Stimulated activated naive CD8-positive, alpha-beta T cell treated with anti-CD3 and anti-CD28 coated beads, Interleukin-15, amount 100 ng/mL, for 72 hours (primary cell): Measurements from ENCODE around the gene MYZAP.

Experiments
- ATAC-seq: fragments of 150-1000 bp; cut with Tn5 transposase; 2 replicates; pipeline ENCODE4 v1.10.0; 2021; ENCODE audit warnings: mild to moderate bottlenecking, moderate library complexity
- DNase-seq, 2 donors: peaks; one replicate each; pipeline ENCODE4 v3.0.0; 2021 to 2022
- H3K27ac Mint-ChIP-seq, 2 donors: one replicate each; pipeline ENCODE4 v1.8.0; 2022; ENCODE audit warnings: mild to moderate bottlenecking in 2 of 2, mixed read lengths in 2 of 2, moderate library complexity in 2 of 2
- H3K27me3 Mint-ChIP-seq: one replicate; pipeline ENCODE4 v1.8.0; 2022; ENCODE audit warnings: mixed read lengths
- H3K4me1 Mint-ChIP-seq: one replicate; pipeline ENCODE4 v1.8.0; 2022; ENCODE audit warnings: mild to moderate bottlenecking, mixed read lengths
- H3K4me3 Mint-ChIP-seq, 2 donors: one replicate each; pipeline ENCODE4 v1.8.0; 2022; ENCODE audit warnings: mild to moderate bottlenecking in 2 of 2, mixed read lengths in 2 of 2, moderate library complexity in 1 of 2
- H3K9me3 Mint-ChIP-seq, 2 donors: one replicate each; pipeline ENCODE4 v1.8.0; 2022; ENCODE audit warnings: mixed read lengths in 2 of 2

MYZAP gene, protein sequence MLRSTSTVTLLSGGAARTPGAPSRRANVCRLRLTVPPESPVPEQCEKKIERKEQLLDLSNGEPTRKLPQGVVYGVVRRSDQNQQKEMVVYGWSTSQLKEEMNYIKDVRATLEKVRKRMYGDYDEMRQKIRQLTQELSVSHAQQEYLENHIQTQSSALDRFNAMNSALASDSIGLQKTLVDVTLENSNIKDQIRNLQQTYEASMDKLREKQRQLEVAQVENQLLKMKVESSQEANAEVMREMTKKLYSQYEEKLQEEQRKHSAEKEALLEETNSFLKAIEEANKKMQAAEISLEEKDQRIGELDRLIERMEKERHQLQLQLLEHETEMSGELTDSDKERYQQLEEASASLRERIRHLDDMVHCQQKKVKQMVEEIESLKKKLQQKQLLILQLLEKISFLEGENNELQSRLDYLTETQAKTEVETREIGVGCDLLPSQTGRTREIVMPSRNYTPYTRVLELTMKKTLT

DNA sequence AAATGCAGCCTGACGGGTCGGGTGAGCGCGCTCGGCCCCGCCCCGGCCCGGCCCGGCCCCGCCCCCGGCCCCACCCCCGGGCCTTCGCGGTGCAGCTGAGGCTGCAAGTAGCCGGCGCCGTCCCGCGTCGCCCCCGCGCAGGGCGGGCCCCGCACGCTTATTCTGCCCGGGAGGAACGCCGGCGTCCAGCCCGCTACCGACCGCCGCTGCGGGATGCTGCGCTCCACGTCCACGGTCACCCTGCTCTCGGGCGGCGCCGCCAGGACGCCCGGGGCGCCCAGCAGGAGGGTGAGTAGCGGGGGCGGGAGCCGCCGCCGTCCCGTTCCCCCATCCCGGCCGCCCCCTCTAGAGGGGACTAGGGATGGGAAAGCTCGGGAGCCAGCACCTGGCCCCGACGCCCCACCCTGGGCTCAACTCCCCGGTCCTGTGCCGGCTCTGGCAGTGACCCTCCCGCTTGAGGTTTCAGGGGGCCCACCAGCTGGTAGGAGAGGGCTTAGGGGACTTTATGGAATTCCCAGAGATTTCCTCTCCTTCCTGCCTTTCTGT is at the start of gene MYZAP:
MYZAP (plus strand) TSS at position 83 of the 546 bp plus-strand sequence; CDS start at position 214, 131 bp downstream.
- Mint-ChIP-seq H3K9me3 (no peaks in the 10 kb centered on the region), H3K27me3 (peaks cover 62% of the 10 kb centered on the region), H3K27ac (peak within 1 kb of the TSS in 1 of 2 donors; percentile 61), H3K4me3 (peak within 1 kb of the TSS; percentile 61 to 78), H3K4me1 (peaks cover 15% of the 10 kb centered on the region)
- DNase-seq (peak in 1 of 2 donors; percentile 12), ATAC-seq (peak; percentile 77)

DNA sequence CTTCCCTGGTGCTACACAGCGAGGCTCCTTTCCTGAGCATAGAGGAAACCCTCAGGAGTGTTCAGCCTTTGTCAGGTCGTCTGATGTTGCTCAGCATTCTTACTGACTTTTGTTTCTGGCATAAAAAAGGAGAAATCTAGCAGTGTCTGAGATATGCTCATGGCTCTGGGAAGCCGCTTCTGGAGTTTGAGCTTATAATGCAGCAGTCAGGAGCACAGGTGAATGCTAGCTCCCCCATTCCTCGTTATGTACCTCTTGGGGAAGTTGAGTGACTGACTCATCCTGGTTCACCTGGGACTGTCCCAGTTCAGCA is 49.2 kb upstream of the MYZAP start:
- DNase-seq (no peak), ATAC-seq (no peak)
- peaks cover 9% of the 10 kb centered on the region for H3K4me1 Mint-ChIP-seq
- H3K27ac Mint-ChIP-seq, result no peak overlapping the region
- H3K27me3 Mint-ChIP-seq, result peaks cover 20% of the 10 kb centered on the region
- H3K4me3 Mint-ChIP-seq, result no peak overlapping the region
- H3K9me3 Mint-ChIP-seq, result peaks cover 5 to 12% of the 10 kb centered on the region in 2 donors

DNA sequence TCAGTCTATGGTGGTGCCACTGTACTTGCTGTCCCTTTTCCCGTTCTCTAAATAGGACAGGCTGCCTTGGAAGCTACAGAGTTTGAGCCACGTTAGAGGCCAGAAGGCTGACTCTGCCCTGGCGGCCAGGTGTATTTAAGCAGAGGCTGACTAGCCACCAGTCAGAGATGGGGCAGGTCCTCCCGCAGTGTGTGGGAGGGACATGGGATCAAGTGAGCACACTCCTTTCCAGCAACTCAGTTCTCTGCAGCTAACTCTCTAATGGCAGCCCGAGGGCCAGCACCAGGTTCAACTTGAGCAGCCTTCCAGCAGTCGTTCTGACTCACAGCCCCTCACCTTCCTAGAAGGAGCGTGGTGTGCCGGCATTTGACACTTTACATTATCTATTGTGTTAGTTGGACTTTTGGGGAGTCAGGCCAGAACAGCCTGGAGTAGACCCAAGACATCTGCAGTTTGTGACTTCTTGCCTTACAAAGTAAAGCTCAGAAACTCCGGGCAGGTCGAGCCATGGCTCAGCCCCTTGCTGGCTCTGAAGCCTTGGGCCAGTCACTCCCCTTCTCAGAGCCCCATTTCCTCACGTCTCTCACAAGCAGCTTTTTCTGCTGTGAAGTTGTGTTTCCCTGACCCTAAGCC is 46.7 kb upstream of the MYZAP start:
- peaks cover 3 to 10% of the 10 kb centered on the region in 2 donors for H3K9me3 Mint-ChIP-seq
- H3K4me3 Mint-ChIP-seq, result no peak overlapping the region
- DNase-seq, result no peak
- H3K27me3 Mint-ChIP-seq, result peaks cover 9% of the 10 kb centered on the region
- peaks cover 9% of the 10 kb centered on the region for H3K4me1 Mint-ChIP-seq
- no peak for ATAC-seq
- H3K27ac Mint-ChIP-seq, result no peak overlapping the region

DNA sequence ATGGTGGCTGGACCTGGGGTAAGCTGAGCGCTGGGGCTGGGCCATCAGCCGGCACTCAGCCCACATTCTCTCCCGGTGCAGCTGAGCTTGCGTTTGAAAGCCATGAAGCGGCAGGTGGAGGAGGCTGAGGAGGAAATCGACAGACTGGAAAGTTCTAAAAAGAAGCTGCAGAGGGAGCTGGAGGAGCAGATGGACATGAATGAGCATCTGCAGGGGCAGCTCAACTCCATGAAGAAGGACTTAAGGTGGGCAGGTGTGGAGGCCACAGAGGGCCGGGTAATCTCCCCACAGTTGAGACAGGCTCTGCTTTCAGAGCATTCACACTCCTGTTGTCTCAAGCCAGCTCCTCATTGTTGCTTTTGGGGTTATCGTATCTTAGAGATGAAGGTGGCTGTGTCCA is 45.7 kb upstream of the MYZAP start:
- no peak for DNase-seq

DNA sequence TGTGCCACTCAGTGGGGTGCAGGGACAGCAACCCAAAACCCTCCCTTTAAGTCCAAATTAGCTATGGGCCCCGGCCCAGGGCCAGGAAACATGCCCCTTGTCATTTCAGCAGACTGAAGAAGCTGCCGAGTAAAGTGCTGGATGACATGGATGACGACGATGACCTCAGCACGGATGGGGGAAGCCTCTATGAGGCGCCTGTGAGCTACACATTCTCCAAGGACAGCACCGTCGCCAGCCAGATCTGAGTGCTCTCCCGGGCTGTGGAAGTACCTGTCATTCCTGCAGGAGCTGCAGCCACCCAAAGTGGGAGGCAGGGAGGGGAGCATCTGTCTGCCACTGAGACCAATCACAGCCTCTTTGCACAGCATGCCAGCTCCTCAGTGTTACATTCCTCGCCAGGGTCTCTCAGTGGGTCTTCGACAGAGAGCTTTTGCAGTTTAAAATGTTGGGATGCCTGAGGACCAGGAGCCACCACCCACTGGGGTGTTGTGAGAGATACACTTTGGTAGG is 44.4 kb upstream of the MYZAP start:
- H3K27ac Mint-ChIP-seq, result peak overlapping the region in 1 of 2 donors; percentile 69
- ATAC-seq (no peak), DNase-seq (no peak)
- no peaks in the 10 kb centered on the region for H3K4me1 Mint-ChIP-seq
- no peaks in the 10 kb centered on the region for H3K9me3 Mint-ChIP-seq
- no peaks in the 10 kb centered on the region for H3K27me3 Mint-ChIP-seq
- H3K4me3 Mint-ChIP-seq, result no peak overlapping the region

More for the DNA sequence above, 45.7 kb upstream of the MYZAP start:
- H3K27ac Mint-ChIP-seq, result no peak overlapping the region
- no peak overlapping the region for H3K4me3 Mint-ChIP-seq
- H3K27me3 Mint-ChIP-seq, result no peaks in the 10 kb centered on the region
- H3K9me3 Mint-ChIP-seq, result no peaks in the 10 kb centered on the region
- peaks cover 2% of the 10 kb centered on the region for H3K4me1 Mint-ChIP-seq
- ATAC-seq, result no peak

DNA sequence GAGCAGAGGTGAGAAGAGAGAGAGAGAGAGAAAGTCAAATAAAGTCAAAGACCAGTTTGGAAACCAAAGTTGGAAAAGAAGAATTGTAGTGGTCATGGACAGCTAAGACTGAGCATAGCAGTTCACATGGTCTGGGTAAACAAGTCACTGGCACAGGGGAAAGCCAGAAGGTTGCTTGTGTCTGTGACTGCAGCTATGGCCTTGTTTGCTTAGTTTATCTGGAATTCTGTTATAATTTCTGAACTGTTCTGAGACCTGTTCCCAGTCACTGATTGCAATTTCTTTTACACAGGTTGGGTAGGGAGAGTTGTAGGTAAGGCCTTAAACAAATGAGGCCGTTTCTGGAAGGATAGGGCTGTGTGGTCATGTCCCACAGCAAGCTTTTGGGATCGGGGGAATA is 43.4 kb upstream of the MYZAP start:
- Mint-ChIP-seq H3K27me3 (peaks cover 5% of the 10 kb centered on the region), H3K9me3 (no peaks in the 10 kb centered on the region), H3K4me3 (no peak overlapping the region), H3K4me1 (no peaks in the 10 kb centered on the region), H3K27ac (peak overlapping the region in 1 of 2 donors; percentile 55)
- ATAC-seq (no peak), DNase-seq (no peak)

DNA sequence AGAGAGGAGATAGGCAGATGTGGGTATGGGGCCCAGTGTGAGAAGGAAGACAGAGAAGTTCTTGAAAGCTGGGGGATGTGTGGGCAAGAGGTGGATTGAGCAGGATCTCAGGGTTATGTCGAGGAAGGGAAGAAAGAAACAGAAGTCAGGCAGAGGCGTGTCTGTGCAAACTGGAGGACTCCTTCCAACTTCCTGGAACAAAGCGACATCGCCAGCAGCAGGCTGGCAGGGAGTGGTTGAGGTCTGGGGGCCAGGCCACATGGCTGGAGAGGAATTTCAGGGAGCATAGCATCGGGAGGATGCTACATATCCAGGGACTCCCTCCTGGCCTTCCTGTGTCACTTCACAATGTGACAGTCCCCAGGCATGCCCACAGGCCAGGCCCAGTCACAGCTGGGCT is 42.9 kb upstream of the MYZAP start:
- Mint-ChIP-seq H3K4me1 (no peaks in the 10 kb centered on the region), H3K9me3 (no peaks in the 10 kb centered on the region), H3K4me3 (no peak overlapping the region), H3K27ac (peak overlapping the region; percentile 16 to 34), H3K27me3 (peaks cover 7% of the 10 kb centered on the region)
- no peak for DNase-seq
- no peak for ATAC-seq

DNA sequence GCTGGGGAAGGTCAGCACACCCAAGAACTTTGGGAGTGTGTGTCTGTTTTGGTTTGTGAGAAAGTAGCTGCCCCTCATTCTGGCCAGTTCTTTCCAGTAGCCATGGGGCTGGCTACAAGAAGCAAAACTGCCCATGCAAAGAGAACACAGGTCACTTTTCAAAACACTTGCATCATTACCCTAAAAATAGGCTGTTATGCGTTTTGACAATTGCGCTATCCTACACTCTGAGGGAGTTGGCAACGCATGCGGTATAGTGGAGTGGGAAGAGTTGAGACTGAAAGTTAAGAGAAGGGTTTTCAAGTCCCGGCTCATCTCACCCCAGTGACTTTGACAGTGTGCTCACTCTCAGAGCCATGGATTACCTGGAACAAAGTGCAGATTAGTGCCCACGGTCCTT is 41.8 kb upstream of the MYZAP start:
- no peak for DNase-seq
- H3K4me3 Mint-ChIP-seq, result no peak overlapping the region
- H3K9me3 Mint-ChIP-seq, result no peaks in the 10 kb centered on the region
- ATAC-seq, result no peak
- H3K4me1 Mint-ChIP-seq, result no peaks in the 10 kb centered on the region
- H3K27me3 Mint-ChIP-seq, result peaks cover 7% of the 10 kb centered on the region
- no peak overlapping the region for H3K27ac Mint-ChIP-seq

DNA sequence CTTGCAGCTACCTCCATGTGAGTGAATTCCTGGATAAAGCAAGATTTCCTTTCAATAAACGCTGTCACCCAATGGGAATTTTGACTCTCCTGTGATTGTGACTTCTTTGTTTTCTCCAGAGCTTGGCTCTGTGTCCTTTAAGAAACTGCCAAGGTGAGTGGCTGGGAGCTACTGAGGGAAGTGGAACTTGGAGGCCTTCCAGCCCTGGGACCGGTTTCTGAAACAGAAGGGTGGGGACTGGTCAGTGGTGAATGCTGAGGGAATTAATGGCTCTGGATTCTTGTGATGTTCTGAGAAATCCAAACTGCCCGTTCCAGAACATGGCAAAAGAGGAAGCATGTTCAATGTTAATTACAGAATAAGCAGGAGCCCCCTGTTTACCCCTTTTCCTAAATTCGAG is 41.1 kb upstream of the MYZAP start:
- no peak for ATAC-seq
- Mint-ChIP-seq H3K27me3 (peaks cover 7% of the 10 kb centered on the region), H3K4me3 (no peak overlapping the region), H3K9me3 (no peaks in the 10 kb centered on the region), H3K27ac (no peak overlapping the region), H3K4me1 (no peaks in the 10 kb centered on the region)
- no peak for DNase-seq

DNA sequence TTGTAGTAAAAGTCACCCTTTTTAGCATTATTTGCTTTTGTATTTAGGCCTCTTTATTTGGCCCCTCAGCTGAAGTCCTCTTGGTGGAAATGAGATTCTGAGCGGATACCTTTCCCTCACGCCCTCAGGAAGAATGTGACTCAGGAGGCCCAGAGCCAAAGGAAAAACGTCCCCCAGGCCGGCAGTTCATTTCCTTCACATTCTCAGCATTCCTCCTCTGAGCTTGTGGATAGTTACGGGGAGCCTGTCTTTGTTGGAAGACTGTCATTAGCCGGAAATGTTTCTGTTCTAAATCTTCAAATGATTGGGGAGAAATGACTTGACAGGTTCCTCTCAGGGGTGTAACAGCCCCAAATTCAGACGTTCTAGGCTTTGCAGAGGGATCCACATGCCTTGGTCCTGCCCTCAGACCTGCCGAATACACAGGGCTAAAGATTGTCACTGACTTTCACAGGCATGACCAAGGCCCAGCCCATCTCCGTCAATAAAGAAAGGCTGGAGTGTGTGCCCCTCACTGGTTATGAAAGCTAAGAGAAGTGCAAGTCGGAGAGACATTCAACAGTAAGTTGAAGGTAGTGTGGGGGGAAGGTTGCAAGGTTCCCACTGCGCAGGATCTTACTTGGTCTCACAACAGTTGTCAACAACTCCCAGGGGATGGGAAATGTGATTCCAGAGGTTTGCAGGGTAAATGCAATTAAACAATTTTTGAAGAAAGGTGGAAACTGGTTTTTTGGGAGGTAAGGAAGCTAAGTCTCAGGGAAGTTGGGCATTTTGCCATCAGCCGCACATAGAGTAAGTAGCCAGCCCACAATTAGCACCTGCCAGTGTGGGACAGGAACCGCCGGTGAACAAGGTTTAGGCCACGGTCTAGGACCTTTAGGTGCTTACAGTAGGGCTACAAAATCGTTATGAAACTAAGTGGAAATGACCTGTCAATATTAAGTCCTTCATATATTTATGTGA is 39.7 kb upstream of the MYZAP start:
- Mint-ChIP-seq H3K4me1 (no peaks in the 10 kb centered on the region), H3K9me3 (no peaks in the 10 kb centered on the region), H3K4me3 (no peak overlapping the region), H3K27me3 (peaks cover 7% of the 10 kb centered on the region), H3K27ac (peak overlapping the region in 1 of 2 donors; percentile 20)
- ATAC-seq, result no peak
- no peak for DNase-seq

DNA sequence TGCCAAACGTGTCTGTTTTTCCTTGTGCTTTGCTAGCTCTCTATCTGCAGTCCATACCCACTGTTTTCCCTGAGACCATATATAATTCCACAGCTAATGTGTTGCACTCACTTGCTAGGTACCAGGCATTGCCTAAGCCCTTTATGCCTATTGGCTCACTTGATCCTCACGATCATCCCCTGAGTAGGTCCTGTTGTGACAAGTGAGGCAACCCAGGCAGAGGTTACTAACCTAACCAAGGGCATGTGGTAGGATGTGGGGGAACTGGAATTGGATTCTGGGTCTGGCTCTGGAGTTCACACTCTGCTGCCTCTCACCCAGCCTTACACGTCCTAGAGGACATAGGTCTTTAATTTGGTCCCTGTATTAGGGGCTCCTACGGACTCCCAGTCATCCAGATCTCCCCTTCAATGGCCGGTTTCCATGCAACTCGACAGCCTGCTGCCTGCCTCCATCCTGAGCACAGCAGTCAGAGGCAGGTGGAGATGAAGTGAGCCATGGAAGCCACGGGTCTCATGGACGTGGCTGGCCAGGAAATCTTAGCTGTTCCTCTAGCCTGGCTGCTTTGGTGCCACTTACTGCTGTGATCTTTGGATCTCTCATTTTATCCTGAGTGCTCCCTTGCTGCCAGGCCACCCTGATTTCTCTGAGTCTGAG is 38.9 kb upstream of the MYZAP start:
- H3K4me1 Mint-ChIP-seq, result no peaks in the 10 kb centered on the region
- H3K4me3 Mint-ChIP-seq, result no peak overlapping the region
- peaks cover 7% of the 10 kb centered on the region for H3K27me3 Mint-ChIP-seq
- ATAC-seq (no peak), DNase-seq (no peak)
- H3K27ac Mint-ChIP-seq, result no peak overlapping the region
- H3K9me3 Mint-ChIP-seq, result no peaks in the 10 kb centered on the region

DNA sequence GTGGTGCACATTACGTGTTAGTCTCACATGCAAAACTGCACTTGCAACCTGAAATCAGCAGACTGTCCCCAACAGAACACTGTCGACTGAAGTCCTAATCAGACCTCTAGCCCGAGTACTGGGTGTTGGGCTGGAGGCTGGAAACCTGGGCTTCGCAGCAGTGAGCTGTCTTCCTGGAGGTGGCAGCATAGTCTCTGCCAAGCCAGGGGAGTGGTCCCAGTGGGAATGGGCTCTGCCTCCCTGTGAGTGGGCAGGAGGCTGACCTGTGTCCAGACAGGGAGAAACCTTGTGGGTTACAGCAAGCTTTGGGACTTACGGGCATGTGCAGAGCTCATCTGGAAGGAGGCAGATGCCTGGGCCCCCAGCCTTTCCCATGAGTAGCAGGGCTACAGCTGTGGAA is 38.2 kb upstream of the MYZAP start:
- Mint-ChIP-seq H3K4me3 (no peak overlapping the region), H3K4me1 (no peaks in the 10 kb centered on the region), H3K9me3 (no peaks in the 10 kb centered on the region), H3K27me3 (peaks cover 7% of the 10 kb centered on the region), H3K27ac (no peak overlapping the region)
- DNase-seq (no peak), ATAC-seq (no peak)

DNA sequence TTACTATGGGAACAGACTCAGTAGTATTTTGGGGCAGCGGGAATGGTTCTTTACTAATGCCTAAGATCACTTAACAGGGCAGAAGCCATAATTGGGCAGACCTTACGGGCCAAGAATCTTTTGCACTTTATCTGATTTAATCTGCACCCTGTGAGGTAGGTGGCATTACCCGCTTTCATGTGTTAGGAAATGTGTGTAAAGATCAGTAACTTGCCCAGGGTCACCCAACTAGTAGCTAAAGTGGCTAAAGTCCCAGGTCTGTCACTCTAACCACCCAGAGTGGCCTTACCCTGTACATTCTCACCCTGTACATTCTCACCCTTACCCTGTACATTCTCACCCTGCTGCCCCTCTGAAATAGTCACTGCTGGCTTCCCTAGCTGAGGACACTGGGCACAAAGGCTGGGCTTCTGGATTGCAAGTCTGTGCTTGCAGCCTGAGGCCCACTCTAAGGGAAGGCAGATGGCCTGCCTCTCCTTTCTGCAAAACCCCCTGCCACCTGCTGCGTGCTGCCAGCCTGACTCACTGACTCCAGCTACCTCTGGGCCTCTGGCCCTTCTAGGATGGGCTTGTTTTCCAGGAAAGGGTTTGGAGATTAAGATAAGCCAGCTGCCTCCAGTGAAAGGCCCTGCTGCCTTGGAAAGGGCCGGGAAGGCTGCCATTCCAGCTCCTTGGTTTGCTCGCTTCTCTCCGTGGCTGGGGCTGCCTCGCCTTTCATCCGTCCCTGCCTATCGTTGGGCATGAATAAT is 37.5 kb upstream of the MYZAP start:
- Mint-ChIP-seq H3K9me3 (no peaks in the 10 kb centered on the region), H3K4me1 (no peaks in the 10 kb centered on the region), H3K4me3 (no peak overlapping the region), H3K27ac (peak overlapping the region in 1 of 2 donors; percentile 78), H3K27me3 (peaks cover 13% of the 10 kb centered on the region)
- DNase-seq (no peak), ATAC-seq (no peak)

DNA sequence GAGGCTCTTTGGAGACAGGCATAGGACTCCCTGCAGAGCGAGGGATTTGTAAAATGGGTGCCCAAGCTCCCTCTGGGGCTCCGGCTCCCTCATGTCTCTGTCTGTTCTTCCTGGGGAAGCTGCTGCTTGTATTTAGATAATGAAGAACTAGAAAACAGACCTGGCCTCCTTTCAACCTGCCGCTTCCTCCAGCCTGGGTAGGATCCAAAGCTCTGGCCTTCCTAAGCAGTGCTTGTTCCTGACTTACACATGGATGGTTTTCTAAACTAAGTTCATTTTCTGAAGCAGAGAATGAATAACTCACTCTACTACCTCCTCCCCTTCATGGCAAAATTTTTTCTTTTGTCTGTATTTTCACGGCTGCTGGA is 36.9 kb upstream of the MYZAP start:
- Mint-ChIP-seq H3K4me3 (no peak overlapping the region), H3K27ac (no peak overlapping the region), H3K4me1 (no peaks in the 10 kb centered on the region), H3K27me3 (peaks cover 16% of the 10 kb centered on the region), H3K9me3 (no peaks in the 10 kb centered on the region)
- ATAC-seq (no peak), DNase-seq (no peak)
